HepG2 (cell line): ENCODE results near the gene ELFN1. TPM values are rescaled to one million over a fixed set of nuclear protein-coding genes. Genes with fewer than 3 reads are reported as not detected.

Experiments used
- ATAC-seq: fragments of 200-7000 bp; cut with Tn5 transposase; 3 replicates; pipeline ENCODE4 v1.9.1; 2020; ENCODE audit warnings: mild to moderate bottlenecking, moderate library complexity
- BruUV-seq: library from RNA; stranded (reverse); fragments of 400-500 nt; replicated peaks from 2 replicates; lab custom pipeline; 2021; lab: Mats Ljungman, UMichigan
- CTCF ChIA-PET: fragments of 300-600 bp; formaldehyde crosslinking; extraction: SDS; loops from one replicate; lab custom pipeline; 2021; ENCODE audit warnings: low total read pairs, inconsistent platforms, low intra/inter-chr PET ratio; lab: Yijun Ruan, JAX
- POLR2A ChIA-PET: fragments of 350-600 bp; sonication (Branson Sonifier 250); formaldehyde crosslinking; loops from one replicate; lab custom pipeline; 2020; ENCODE audit warnings: antibody characterized with exemption, inconsistent platforms; lab: Yijun Ruan, JAX
- DNase-seq: peaks from one replicate; pipeline ENCODE4 v3.0.0-alpha.2; 2015; ENCODE audit warnings: low spot score
- FAIRE-seq: peaks from 3 replicates; lab custom pipeline; 2011; peaks lifted over from hg19 to GRCh38; lab: Jason Lieb, UNC
- H2AFZ ChIP-seq: one replicate; pipeline ENCODE4 v1.6.1; 2011; ENCODE audit warnings: low read length, inconsistent platforms
- H3K27ac ChIP-seq: fragments of 300-600 bp; 3 replicates; pipeline ENCODE4 v1.8.0; 2011; ENCODE audit warnings: mixed run types, mild to moderate bottlenecking, mixed read lengths, low read length, inconsistent platforms; ENCODE audit not compliant: insufficient read depth; ENCODE audit errors: extremely low read length
- H3K27me3 ChIP-seq, 2 experiments: fragments of 200-600 bp in 1 of 2; 2 replicates in 1 of 2; 3 replicates in 1 of 2; pipeline versions ENCODE4 v1.6.0 to v1.8.0; 2011; ENCODE audit warnings: low read length in 2 of 2, mild to moderate bottlenecking in 2 of 2, moderate library complexity in 2 of 2, inconsistent platforms in 1 of 2; ENCODE audit not compliant: insufficient read depth in 2 of 2, control insufficient read depth in 1 of 2
- H3K36me3 ChIP-seq, 2 experiments: fragments of 200-600 bp in 1 of 2; replicated peaks in 1 of 2; 2 replicates in 1 of 2; 3 replicates in 1 of 2; pipeline versions ENCODE4 v1.5.1 to v1.8.0; 2011; ENCODE audit warnings: low read length in 2 of 2, inconsistent platforms in 1 of 2; ENCODE audit not compliant: insufficient read depth in 2 of 2, control insufficient read depth in 1 of 2
- H3K4me1 ChIP-seq: 2 replicates; pipeline ENCODE4 v1.5.1; 2012; ENCODE audit warnings: low read length, inconsistent platforms; ENCODE audit not compliant: insufficient read depth
- H3K4me2 ChIP-seq: 2 replicates; pipeline ENCODE4 v1.6.0; 2011; ENCODE audit warnings: low read depth, low read length, inconsistent platforms
- H3K4me3 ChIP-seq, 3 experiments: fragments of 200-600 bp in 1 of 3; sonication (generic), shearing (Covaris generic) in 1 of 3; replicated peaks in 1 of 3; 2 replicates each; pipeline ENCODE4 v1.5.1; 2011 to 2016; ENCODE audit warnings: low read length in 3 of 3, inconsistent platforms in 2 of 3, low read depth in 2 of 3, mild to moderate bottlenecking in 2 of 3, control low read depth in 1 of 3, mixed read lengths in 1 of 3; ENCODE audit not compliant: insufficient read depth in 1 of 3
- H3K79me2 ChIP-seq: one replicate; pipeline ENCODE4 v1.6.1; 2011; ENCODE audit warnings: low read length, inconsistent platforms; ENCODE audit not compliant: insufficient read depth
- H3K9ac ChIP-seq: 2 replicates; pipeline ENCODE4 v1.6.0; 2011; ENCODE audit warnings: mild to moderate bottlenecking, low read depth, low read length, inconsistent platforms; ENCODE audit not compliant: insufficient read depth
- H3K9me3 ChIP-seq: 2 replicates; pipeline ENCODE4 v1.5.1; 2012; ENCODE audit warnings: mild to moderate bottlenecking, low read length
- H4K20me1 ChIP-seq: 2 replicates; pipeline ENCODE4 v1.6.0; 2011; ENCODE audit warnings: inconsistent platforms, mild to moderate bottlenecking, low read length, moderate library complexity; ENCODE audit not compliant: insufficient read depth
- AHR ChIP-seq: IDR thresholded peaks from 2 replicates; pipeline ENCODE4 v1.6.1; 2018; ENCODE audit warnings: missing genetic modification reagents, missing compliant biosample characterization
- GZF1 ChIP-seq: sonication (generic); formaldehyde crosslinking; IDR thresholded peaks from 2 replicates; pipeline ENCODE4 v1.5.1; 2020; ENCODE audit warnings: mild to moderate bottlenecking, missing genetic modification reagents
- HDAC1 ChIP-seq: sonication (generic); formaldehyde crosslinking; IDR thresholded peaks from 2 replicates; pipeline ENCODE4 v1.5.1; 2020; ENCODE audit warnings: mild to moderate bottlenecking, missing genetic modification reagents
- HNF4A ChIP-seq: sonication (generic); formaldehyde crosslinking; IDR thresholded peaks from 2 replicates; pipeline ENCODE4 v1.4.0; 2020; ENCODE audit warnings: missing genetic modification reagents
- PHF20 ChIP-seq: sonication (generic); formaldehyde crosslinking; IDR thresholded peaks from 2 replicates; pipeline ENCODE4 v1.5.0; 2020; ENCODE audit warnings: mild to moderate bottlenecking, missing genetic modification reagents
- RFX1 ChIP-seq: fragments of 450-650 bp; IDR thresholded peaks from 2 replicates; pipeline ENCODE4 v1.6.1; 2017
- SMARCE1 ChIP-seq: fragments of 450-650 bp; IDR thresholded peaks from 2 replicates; pipeline ENCODE4 v1.6.1; 2017; ENCODE audit warnings: borderline replicate concordance
- TARDBP ChIP-seq: sonication (generic); formaldehyde crosslinking; IDR thresholded peaks from 2 replicates; pipeline ENCODE4 v1.8.0; 2022; ENCODE audit warnings: mild to moderate bottlenecking, missing genetic modification reagents
- THYN1 ChIP-seq: sonication (generic); formaldehyde crosslinking; IDR thresholded peaks from 2 replicates; pipeline ENCODE4 v1.8.1; 2023; ENCODE audit warnings: low read depth, mild to moderate bottlenecking, moderate library complexity, missing genetic modification reagents, borderline replicate concordance
- ZFP90 ChIP-seq: sonication (generic); formaldehyde crosslinking; IDR thresholded peaks from 2 replicates; pipeline ENCODE4 v1.8.0; 2022; ENCODE audit warnings: missing genetic modification reagents, mild to moderate bottlenecking, inconsistent platforms, borderline replicate concordance
- ZNF687 ChIP-seq: sonication (generic); formaldehyde crosslinking; IDR thresholded peaks from 2 replicates; pipeline ENCODE4 v1.5.1; 2020; ENCODE audit warnings: mild to moderate bottlenecking, missing genetic modification reagents, moderate library complexity
- ZNF766 ChIP-seq: sonication (generic); formaldehyde crosslinking; IDR thresholded peaks from 2 replicates; pipeline ENCODE4 v1.5.0; 2020; ENCODE audit warnings: missing genetic modification reagents, borderline replicate concordance
- WGBS: methylation state at CpG from one replicate; pipeline ENCODE4 v1.1.6; 2017; ENCODE audit warnings: low lambda C conversion rate; 5-methylcytosine and 5-hydroxymethylcytosine counted together
- in situ Hi-C: cut with HindIII; loops from 2 replicates; pipeline ENCODE4 v1.10.0; 2017; ENCODE audit warnings: low pct_unique_long_range_greater_than_20kb; ENCODE audit not compliant: extremely low pct_ligation_motif_present
- intact Hi-C: fragments of 100-400 bp; cut with micrococcal nuclease; formaldehyde crosslinking; loops from one replicate; pipeline ENCODE4 v1.10.0; 2022; ENCODE audit not compliant: unreplicated experiment
- polyA plus RNA-seq, 8 experiments: library from polyadenylated mRNA; depleted of rRNA in 3 of 8; stranded (reverse) in 7 of 8; unstranded in 1 of 8; fragments of >200 nt; fragmentation: Illumina TruSeq in 4 of 8; extraction: Trizol in 4 of 8; gene quantifications; 2 replicates each; pipeline versions ENCODE4 v1.2.1 to v1.2.3, GENCODE V29; 2011 to 2016; ENCODE audit warnings: low read depth in 4 of 8, missing spikeins in 1 of 8, mixed read lengths in 1 of 8; ENCODE audit not compliant: insufficient read depth in 1 of 8
- total RNA-seq, 5 experiments: library from RNA; depleted of rRNA; stranded (reverse); fragments of >200 nt; fragmentation: Illumina TruSeq; extraction: Trizol; gene quantifications; 2 replicates each; pipeline ENCODE4 v1.2.3, GENCODE V29; 2016; ENCODE audit warnings: low read depth in 1 of 5
- TF ChIP-seq, protein P1 (sequence below): sonication (generic); formaldehyde crosslinking; IDR thresholded peaks from 2 replicates; pipeline ENCODE4 v1.5.0; 2020; ENCODE audit warnings: mild to moderate bottlenecking, missing genetic modification reagents

The ELFN1 gene
- total and polyA plus RNA-seq, 2 of the 13 experiments (the other 11 are each of a cell fraction or from before 2014, with no cell fraction given), result 0.13 to 0.18 TPM

DNA sequence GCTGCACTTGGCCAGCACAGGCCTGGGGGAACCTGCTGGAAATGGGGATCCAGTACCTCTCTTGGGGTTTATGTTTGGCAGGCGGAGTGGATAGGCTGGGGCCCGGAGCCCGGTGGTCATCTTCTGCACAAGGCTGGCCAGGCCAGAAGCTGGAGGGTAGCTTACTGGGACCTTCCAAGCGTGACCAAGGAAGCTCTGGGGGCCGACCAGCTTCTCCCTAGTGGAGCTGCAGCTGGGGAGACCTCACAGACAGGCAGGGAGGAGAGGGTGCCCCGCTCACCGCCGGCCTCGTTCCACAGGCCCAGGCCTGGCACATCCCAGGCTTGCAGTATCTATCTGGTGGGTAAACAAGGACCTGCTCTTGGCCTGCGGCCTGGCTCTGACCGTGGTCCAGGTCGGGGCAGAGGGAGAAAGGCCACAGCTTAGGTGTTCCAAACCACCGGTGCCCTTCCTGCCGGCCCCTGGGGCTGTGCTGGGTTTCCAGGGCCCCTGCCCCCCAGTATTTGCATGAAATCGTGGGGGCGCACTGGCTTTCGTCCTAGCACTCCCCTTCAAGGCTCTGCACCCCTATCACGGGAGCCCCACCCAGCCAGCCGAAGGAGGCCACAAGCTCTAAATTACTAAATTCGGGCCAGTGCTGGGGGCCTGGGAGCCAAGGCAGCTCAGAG is 1.5 kb upstream of the ELFN1 start (continued):
- peak; percentile 54 for TF ChIP-seq ZNF687 (CRISPR knock-in tag)

DNA sequence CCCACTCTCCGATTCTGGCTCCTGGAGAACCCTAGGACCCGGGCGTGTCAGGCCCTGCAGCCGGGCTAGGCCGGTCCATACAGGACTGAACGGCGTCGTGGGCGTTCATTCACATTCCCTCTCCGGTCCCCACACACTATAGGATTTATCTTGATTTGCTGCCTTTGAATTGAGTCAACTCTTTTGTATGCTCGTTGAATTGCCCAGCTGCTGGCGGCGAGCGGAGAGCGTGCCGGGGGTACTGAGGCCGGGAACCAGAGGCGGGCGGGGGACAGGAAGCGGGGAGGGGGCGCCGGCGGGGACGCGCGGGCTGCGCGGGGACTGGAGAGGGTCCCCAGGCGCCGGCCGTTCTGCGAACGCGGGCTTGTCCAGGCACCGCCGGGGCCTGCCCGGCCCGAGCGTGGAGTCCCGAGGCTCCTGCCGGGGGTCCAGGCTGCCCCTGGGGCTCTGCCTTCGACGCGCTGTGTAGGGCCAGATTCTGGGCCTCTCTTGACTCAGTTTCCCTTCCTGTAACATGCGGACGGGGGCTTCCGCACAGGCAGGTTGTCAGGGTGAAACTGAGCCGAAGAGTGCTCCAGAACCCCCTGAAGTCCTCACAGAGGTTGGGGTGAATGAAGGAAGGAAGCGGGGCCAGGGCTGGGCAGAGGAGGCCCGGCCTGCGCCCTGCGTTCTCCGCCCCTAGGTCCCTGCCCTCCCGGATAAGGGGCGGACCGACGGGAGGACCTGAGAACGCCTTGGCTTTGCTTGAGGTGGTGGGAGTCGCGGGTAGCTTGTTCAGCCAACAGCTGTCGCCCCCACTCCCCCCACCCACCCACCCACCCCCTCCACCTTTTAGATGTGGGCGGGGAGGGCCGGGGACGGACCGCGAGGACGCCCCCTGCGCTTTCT is 769 bp upstream of the ELFN1 start:
- WGBS, result 75% methylated on average over 36 of the region's 68 CpGs
- Histone ChIP-seq H3K27ac (no peak overlapping the region), H3K4me1 (peaks cover 22% of the 10 kb centered on the region; the same call in 1 of the 2 replicates), H3K4me2 (no peak overlapping the region), H3K36me3 (no peaks in the 10 kb centered on the region), H3K27me3 (peaks cover 5 to 44% of the 10 kb centered on the region in 2 experiments; a peak in 4 of 5 replicates), H3K4me3 (no peak overlapping the region), H4K20me1 (no peaks in the 10 kb centered on the region), H3K79me2 (no peaks in the 10 kb centered on the region), H3K9me3 (no peaks in the 10 kb centered on the region), H2AFZ (no peak overlapping the region), H3K9ac (no peak overlapping the region)
- ChIA-PET CTCF (no interaction called here), POLR2A (no interaction called here)
- in situ Hi-C loops, result loop anchor here (5.0 kb wide), 2 partner anchors 43 to 88 kb away; no protein-coding TSS in a partner anchor
- intact Hi-C loops, result no loop called here
- DNase-seq (no peak), ATAC-seq (no peak), FAIRE-seq (no peak)
- no TSS peak for BruUV-seq
- TF ChIP-seq GZF1 (CRISPR knock-in tag) (no peak), TARDBP (CRISPR knock-in tag) (no peak), HNF4A (CRISPR knock-in tag) (no peak), AHR (CRISPR knock-in tag) (no peak), ZNF766 (CRISPR knock-in tag) (no peak), PHF20 (no peak), THYN1 (CRISPR knock-in tag) (no peak), RFX1 (no peak), HDAC1 (no peak), ZFP90 (CRISPR knock-in tag) (no peak), SMARCE1 (no peak)
- TF ChIP-seq, protein P1, sequence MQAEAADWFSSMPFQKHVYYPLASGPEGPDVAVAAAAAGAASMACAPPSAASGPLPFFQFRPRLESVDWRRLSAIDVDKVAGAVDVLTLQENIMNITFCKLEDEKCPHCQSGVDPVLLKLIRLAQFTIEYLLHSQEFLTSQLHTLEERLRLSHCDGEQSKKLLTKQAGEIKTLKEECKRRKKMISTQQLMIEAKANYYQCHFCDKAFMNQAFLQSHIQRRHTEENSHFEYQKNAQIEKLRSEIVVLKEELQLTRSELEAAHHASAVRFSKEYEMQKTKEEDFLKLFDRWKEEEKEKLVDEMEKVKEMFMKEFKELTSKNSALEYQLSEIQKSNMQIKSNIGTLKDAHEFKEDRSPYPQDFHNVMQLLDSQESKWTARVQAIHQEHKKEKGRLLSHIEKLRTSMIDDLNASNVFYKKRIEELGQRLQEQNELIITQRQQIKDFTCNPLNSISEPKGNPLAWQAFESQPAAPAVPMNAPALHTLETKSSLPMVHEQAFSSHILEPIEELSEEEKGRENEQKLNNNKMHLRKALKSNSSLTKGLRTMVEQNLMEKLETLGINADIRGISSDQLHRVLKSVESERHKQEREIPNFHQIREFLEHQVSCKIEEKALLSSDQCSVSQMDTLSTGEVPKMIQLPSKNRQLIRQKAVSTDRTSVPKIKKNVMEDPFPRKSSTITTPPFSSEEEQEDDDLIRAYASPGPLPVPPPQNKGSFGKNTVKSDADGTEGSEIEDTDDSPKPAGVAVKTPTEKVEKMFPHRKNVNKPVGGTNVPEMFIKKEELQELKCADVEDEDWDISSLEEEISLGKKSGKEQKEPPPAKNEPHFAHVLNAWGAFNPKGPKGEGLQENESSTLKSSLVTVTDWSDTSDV (CRISPR knock-in tag), result no peak
